GM08714 (cell line): ENCODE measurements around the gene RAB1B.

Experiments used
- H3K4me3 ChIP-seq: fragments of 200-500 bp; sonication (Bioruptor generic); 2 replicates; pipeline ENCODE4 v1.5.1; 2014; ENCODE audit warnings: mild to moderate bottlenecking, low read length, inconsistent platforms
- ZNF274 ChIP-seq: IDR thresholded peaks from 2 replicates; pipeline ENCODE4 v1.6.1; 2012; ENCODE audit warnings: mild to moderate bottlenecking, low read depth, low read length

The RAB1B gene

GRCh38 chr11:66268244-66268951 lies at the start of gene RAB1B:
RAB1B (plus strand) TSS chr11:66268639; CDS start chr11:66268680, 41 bp downstream.
- H3K4me3 ChIP-seq: peak within 1 kb of the TSS; percentile 98
- no peak for TF ChIP-seq ZNF274

GRCh38 chr11:66218846-66219620 lies 49.4 kb upstream of the RAB1B start:
- no peak overlapping the region for H3K4me3 ChIP-seq
- no peak for TF ChIP-seq ZNF274

GRCh38 chr11:66219846-66220565 lies 48.4 kb upstream of the RAB1B start:
- TF ChIP-seq ZNF274: no peak

GRCh38 chr11:66220566-66220935 lies 47.9 kb upstream of the RAB1B start:
- no peak overlapping the region for H3K4me3 ChIP-seq
- TF ChIP-seq ZNF274: no peak

More at GRCh38 chr11:66219846-66220565, 48.4 kb upstream of the RAB1B start:
- no peak overlapping the region for H3K4me3 ChIP-seq

- no peak for TF ChIP-seq ZNF274
- no peak overlapping the region for H3K4me3 ChIP-seq
Observed at GRCh38 chr11:66221012-66221411, 47.4 kb upstream of the RAB1B start.

GRCh38 chr11:66221726-66222236 lies 46.7 kb upstream of the RAB1B start:
- no peak overlapping the region for H3K4me3 ChIP-seq
- no peak for TF ChIP-seq ZNF274

GRCh38 chr11:66222358-66223149 lies 45.9 kb upstream of the RAB1B start:
- no peak for TF ChIP-seq ZNF274
- no peak overlapping the region for H3K4me3 ChIP-seq

GRCh38 chr11:66224226-66224855 lies 44.1 kb upstream of the RAB1B start:
- TF ChIP-seq ZNF274: no peak
- H3K4me3 ChIP-seq: no peak overlapping the region

- no peak overlapping the region for H3K4me3 ChIP-seq
- TF ChIP-seq ZNF274: no peak
Observed at GRCh38 chr11:66225066-66225465, 43.4 kb upstream of the RAB1B start.

GRCh38 chr11:66226101-66226500 lies 42.3 kb upstream of the RAB1B start:
- H3K4me3 ChIP-seq: no peak overlapping the region
- TF ChIP-seq ZNF274: no peak

GRCh38 chr11:66227700-66228099 lies 40.7 kb upstream of the RAB1B start:
- no peak for TF ChIP-seq ZNF274

GRCh38 chr11:66228521-66228920 lies 39.9 kb upstream of the RAB1B start:
- no peak for TF ChIP-seq ZNF274
- no peak overlapping the region for H3K4me3 ChIP-seq

More at GRCh38 chr11:66227700-66228099, 40.7 kb upstream of the RAB1B start:
- no peak overlapping the region for H3K4me3 ChIP-seq

GRCh38 chr11:66230156-66230555 lies 38.3 kb upstream of the RAB1B start:
- no peak for TF ChIP-seq ZNF274
- H3K4me3 ChIP-seq: no peak overlapping the region

GRCh38 chr11:66230978-66231377 lies 37.5 kb upstream of the RAB1B start:
- no peak overlapping the region for H3K4me3 ChIP-seq
- no peak for TF ChIP-seq ZNF274
